ENCODE measurements around the gene TERT. TPM values are rescaled to one million over a fixed set of nuclear protein-coding genes. Genes with fewer than 3 reads are reported as not detected.

The TERT gene
- total RNA-seq, 1 donor from 2014 or later, result 2.4 TPM

DNA sequence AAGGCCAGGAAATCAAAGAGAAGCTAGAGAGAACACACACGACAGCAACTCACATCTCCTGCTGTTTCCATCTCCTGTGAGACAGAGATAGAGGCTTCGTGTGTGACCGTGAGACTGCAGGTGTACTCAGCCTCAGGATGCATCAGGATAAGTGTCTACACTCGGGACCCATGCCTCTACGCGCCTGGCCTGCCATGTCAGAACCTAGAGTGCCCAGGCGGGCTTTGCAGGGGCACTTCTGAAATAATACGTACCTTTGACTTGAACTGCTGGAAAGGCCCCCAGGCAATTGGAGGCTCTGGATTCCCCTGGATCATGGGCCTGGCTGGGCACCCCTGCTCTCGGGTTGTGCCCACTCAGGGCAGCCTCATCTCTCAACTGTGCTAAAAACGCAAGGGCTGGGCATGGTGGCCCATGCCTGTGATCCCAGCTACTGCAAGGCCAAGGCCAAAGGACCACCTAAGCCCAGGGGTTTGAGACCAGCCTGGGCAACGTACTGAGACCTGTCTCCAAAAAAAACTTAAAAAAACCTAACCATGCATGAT lies 37.1 kb upstream of the TERT start:
- peaks cover 19% of the 10 kb centered on the region for H3K36me3 Mint-ChIP-seq
- Histone ChIP-seq H3K27me3 (no peaks in the 10 kb centered on the region), H3K4me1 (no peaks in the 10 kb centered on the region), H3K36me3 (no peaks in the 10 kb centered on the region), H3K9ac (no peak overlapping the region), H2AFZ (replicated peaks) (no peak overlapping the region), H3K9me3 (ENCODE audit: low read depth) (no peaks in the 10 kb centered on the region), H3K4me3 (no peak overlapping the region), H4K20me1 (ENCODE audit: low read depth) (peaks cover 12% of the 10 kb centered on the region), H3F3A (ENCODE audit: low read depth) (no peaks in the 10 kb centered on the region), H3K79me2 (ENCODE audit: low read depth) (no peaks in the 10 kb centered on the region), H3K27ac (no peak overlapping the region), H3K4me2 (no peak overlapping the region)
- H3K27me3 Mint-ChIP-seq (ENCODE audit: insufficient read depth, low read depth), result no peaks in the 10 kb centered on the region
- peaks cover 3% of the 10 kb centered on the region for H3K4me1 Mint-ChIP-seq
- H3K4me3 Mint-ChIP-seq, result no peak overlapping the region
- TF ChIP-seq EZH2 (IDR thresholded peaks at IDR 0.05) (no peak), CTCF (IDR thresholded peaks at IDR 0.05) (no peak), EZH2phosphoT487 (IDR thresholded peaks at IDR 0.05) (no peak)
- no peaks in the 10 kb centered on the region for H3K9me3 Mint-ChIP-seq
- no peak overlapping the region for H3K27ac Mint-ChIP-seq
- no peak for DNase-seq (ENCODE audit: low spot score)

DNA sequence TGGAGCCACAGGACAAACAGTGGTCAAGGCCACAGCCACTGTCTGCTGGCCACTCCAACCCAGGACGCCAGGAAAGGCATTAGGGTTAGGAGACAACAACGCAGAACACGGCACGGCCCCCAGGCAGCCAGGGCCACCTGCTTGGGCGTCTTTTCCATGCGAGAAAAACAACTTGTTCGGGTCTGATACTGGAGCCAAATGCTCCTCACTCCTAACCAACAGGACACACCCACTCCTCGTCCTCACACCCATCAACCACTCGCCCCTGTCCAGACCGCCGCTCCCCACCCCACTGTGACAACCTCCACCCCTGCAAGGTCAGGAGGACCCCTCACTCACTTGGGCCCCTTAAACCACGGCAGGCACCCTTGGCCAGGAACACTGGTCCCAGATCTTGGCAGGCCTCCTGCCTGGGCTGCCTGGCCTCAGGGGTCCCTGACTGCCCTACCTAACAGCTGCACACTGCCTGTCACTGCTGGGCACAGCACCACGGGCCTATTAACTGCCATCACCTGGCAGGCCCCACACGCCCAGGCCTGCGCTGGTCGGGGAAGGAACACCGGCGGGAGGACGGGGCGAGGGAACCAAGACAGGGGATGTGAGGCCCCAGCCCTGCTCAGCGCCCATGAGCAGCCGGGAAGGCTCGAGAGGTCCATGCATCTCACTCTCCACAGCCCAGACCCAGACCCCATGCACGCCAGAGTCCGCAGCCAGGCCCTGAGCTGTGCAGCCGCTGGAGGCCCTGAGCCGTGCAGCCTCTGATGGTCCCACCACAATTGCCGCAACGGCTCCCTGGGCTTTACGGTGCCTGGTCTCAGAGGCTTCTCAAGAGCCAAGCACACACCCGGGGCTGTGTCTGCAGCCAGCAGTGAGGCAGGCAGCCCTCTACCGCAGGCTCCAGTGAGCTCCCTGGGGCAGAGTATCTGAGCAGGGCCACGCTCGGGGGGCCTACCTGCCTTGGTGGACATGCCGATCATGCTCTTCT lies 36.3 kb upstream of the TERT start:
- Mint-ChIP-seq H3K9me3 (no peaks in the 10 kb centered on the region), H3K27ac (peak overlapping the region; percentile 69), H3K36me3 (peaks cover 21% of the 10 kb centered on the region), H3K27me3 (ENCODE audit: insufficient read depth, low read depth) (no peaks in the 10 kb centered on the region), H3K4me3 (no peak overlapping the region), H3K4me1 (peaks cover 3% of the 10 kb centered on the region)
- no peak overlapping the region for H2AFZ ChIP-seq (replicated peaks)
- no peak overlapping the region for H3K9ac ChIP-seq
- H4K20me1 ChIP-seq (ENCODE audit: low read depth), result peaks cover 11% of the 10 kb centered on the region
- no peak overlapping the region for H3K27ac ChIP-seq
- no peaks in the 10 kb centered on the region for H3K4me1 ChIP-seq
- no peak for DNase-seq (ENCODE audit: low spot score)
- H3K4me3 ChIP-seq, result no peak overlapping the region
- H3F3A ChIP-seq (ENCODE audit: low read depth), result no peaks in the 10 kb centered on the region
- TF ChIP-seq EZH2phosphoT487 (IDR thresholded peaks at IDR 0.05) (no peak), EZH2 (IDR thresholded peaks at IDR 0.05) (no peak), CTCF (IDR thresholded peaks at IDR 0.05) (no peak)
- H3K79me2 ChIP-seq (ENCODE audit: low read depth), result no peaks in the 10 kb centered on the region
- no peaks in the 10 kb centered on the region for H3K9me3 ChIP-seq (ENCODE audit: low read depth)
- H3K4me2 ChIP-seq, result no peak overlapping the region
- no peaks in the 10 kb centered on the region for H3K36me3 ChIP-seq
- no peaks in the 10 kb centered on the region for H3K27me3 ChIP-seq

DNA sequence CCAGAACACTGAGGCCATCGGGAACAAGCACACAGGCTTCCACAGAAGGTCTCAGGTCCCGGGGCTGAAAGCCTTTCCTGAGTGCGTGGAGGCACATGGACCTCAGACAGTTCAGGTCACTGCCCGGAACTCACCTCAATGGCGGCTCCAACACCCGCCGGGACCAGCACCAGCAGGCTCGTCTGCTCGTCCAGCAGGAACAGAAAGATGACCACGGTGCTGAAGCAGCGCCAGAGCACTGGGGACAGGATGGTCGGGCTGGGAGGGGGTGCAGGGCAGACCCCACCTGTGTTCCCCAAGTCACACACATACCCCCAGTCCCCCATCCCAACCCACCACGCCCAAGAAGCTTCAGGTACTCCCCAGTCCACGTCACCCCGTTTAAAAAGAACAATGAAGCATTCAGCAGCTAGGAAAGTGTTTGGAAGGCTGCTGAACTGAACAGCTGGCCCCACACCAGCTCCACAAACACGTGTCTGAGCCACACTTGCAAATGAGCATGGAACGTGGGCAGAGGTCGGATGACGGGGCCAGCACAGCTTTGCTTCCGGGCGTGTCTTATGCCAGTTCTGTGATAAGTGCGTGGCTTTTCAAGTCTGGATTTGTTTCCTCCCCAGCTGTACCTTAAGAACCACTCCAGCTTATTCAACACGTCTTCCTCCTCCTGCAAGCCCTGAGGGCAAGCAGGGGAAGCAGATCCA lies 35.4 kb upstream of the TERT start:
- peaks cover 23% of the 10 kb centered on the region for H3K36me3 Mint-ChIP-seq

More for the DNA sequence above, 35.4 kb upstream of the TERT start:
- peaks cover 9% of the 10 kb centered on the region for H4K20me1 ChIP-seq (ENCODE audit: low read depth)
- Mint-ChIP-seq H3K27ac (peak overlapping the region; percentile 69), H3K27me3 (ENCODE audit: insufficient read depth, low read depth) (no peaks in the 10 kb centered on the region), H3K4me1 (peaks cover 3% of the 10 kb centered on the region), H3K4me3 (no peak overlapping the region), H3K9me3 (no peaks in the 10 kb centered on the region)
- H3K4me2 ChIP-seq, result no peak overlapping the region
- H3K27ac ChIP-seq, result no peak overlapping the region
- no peaks in the 10 kb centered on the region for H3K9me3 ChIP-seq (ENCODE audit: low read depth)
- TF ChIP-seq EZH2 (IDR thresholded peaks at IDR 0.05) (no peak), CTCF (IDR thresholded peaks at IDR 0.05) (no peak), EZH2phosphoT487 (IDR thresholded peaks at IDR 0.05) (no peak)
- H3K4me3 ChIP-seq, result no peak overlapping the region
- no peak overlapping the region for H3K9ac ChIP-seq
- DNase-seq (ENCODE audit: low spot score), result no peak
- no peak overlapping the region for H2AFZ ChIP-seq (replicated peaks)
- no peaks in the 10 kb centered on the region for H3K79me2 ChIP-seq (ENCODE audit: low read depth)
- H3K27me3 ChIP-seq, result no peaks in the 10 kb centered on the region
- H3F3A ChIP-seq (ENCODE audit: low read depth), result no peaks in the 10 kb centered on the region
- no peaks in the 10 kb centered on the region for H3K36me3 ChIP-seq
- no peaks in the 10 kb centered on the region for H3K4me1 ChIP-seq
